ENCODE measurements around the gene DYNLT1. TPM values are rescaled to one million over a fixed set of nuclear protein-coding genes. Genes with fewer than 3 reads are reported as not detected.

DYNLT1 gene
- total and polyA plus RNA-seq, 7 donors: 68.7 to 457 (median 118) TPM

GRCh38 chr6:158595223-158595622, 49.3 kb downstream of the DYNLT1 start:
- DNase-seq: no peak
- Histone ChIP-seq H3K4me3 (no peak overlapping the region), H3K4me1 (no peaks in the 10 kb centered on the region), H3K27me3 (no peaks in the 10 kb centered on the region), H3K27ac (no peak overlapping the region), H3K36me3 (peaks cover 5 to 54% (median 14%) of the 10 kb centered on the region in 4 donors), H3K9me3 (no peaks in the 10 kb centered on the region)
- 77 to 89% methylated on average over 5 of the region's 5 CpGs for WGBS, 2 donors
- intact Hi-C loops (cut with DNase I): no loop called here
- TF ChIP-seq POLR2A (IDR thresholded peaks at IDR 0.05) (no peak), EP300 (IDR thresholded peaks at IDR 0.05) (no peak), POLR2AphosphoS5 (IDR thresholded peaks at IDR 0.05) (no peak)
- TF ChIP-seq, protein P1, sequence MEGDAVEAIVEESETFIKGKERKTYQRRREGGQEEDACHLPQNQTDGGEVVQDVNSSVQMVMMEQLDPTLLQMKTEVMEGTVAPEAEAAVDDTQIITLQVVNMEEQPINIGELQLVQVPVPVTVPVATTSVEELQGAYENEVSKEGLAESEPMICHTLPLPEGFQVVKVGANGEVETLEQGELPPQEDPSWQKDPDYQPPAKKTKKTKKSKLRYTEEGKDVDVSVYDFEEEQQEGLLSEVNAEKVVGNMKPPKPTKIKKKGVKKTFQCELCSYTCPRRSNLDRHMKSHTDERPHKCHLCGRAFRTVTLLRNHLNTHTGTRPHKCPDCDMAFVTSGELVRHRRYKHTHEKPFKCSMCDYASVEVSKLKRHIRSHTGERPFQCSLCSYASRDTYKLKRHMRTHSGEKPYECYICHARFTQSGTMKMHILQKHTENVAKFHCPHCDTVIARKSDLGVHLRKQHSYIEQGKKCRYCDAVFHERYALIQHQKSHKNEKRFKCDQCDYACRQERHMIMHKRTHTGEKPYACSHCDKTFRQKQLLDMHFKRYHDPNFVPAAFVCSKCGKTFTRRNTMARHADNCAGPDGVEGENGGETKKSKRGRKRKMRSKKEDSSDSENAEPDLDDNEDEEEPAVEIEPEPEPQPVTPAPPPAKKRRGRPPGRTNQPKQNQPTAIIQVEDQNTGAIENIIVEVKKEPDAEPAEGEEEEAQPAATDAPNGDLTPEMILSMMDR (IDR thresholded peaks at IDR 0.05): no peak

- WGBS, 2 donors: 95 to 97% methylated on average over 3 of the region's 3 CpGs
These were observed 50.9 kb downstream of the DYNLT1 start for GRCh38 chr6:158593670-158594069.

GRCh38 chr6:158591810-158592209, 52.7 kb downstream of the DYNLT1 start:
- Histone ChIP-seq H3K36me3 (peaks cover 7 to 75% (median 24%) of the 10 kb centered on the region in 4 donors), H3K4me3 (no peak overlapping the region), H3K9me3 (no peaks in the 10 kb centered on the region), H3K4me1 (no peaks in the 10 kb centered on the region), H3K27ac (no peak overlapping the region), H3K27me3 (no peaks in the 10 kb centered on the region)
- intact Hi-C loops (cut with DNase I): no loop called here
- no peak for DNase-seq
- 96% methylated on average over 4 of the region's 4 CpGs for WGBS, 2 donors
- TF ChIP-seq, protein P1 (IDR thresholded peaks at IDR 0.05): no peak
- no peak for TF ChIP-seq EP300 (IDR thresholded peaks at IDR 0.05)

More at GRCh38 chr6:158593670-158594069, 50.9 kb downstream of the DYNLT1 start:
- no peaks in the 10 kb centered on the region for H3K9me3 ChIP-seq
- H3K4me1 ChIP-seq: no peaks in the 10 kb centered on the region
- peaks cover 5 to 56% (median 15%) of the 10 kb centered on the region in 4 donors for H3K36me3 ChIP-seq
- no peak overlapping the region for H3K4me3 ChIP-seq
- H3K27me3 ChIP-seq: no peaks in the 10 kb centered on the region
- H3K27ac ChIP-seq: no peak overlapping the region
- TF ChIP-seq POLR2A (IDR thresholded peaks at IDR 0.05) (no peak), EP300 (IDR thresholded peaks at IDR 0.05) (no peak), POLR2AphosphoS5 (IDR thresholded peaks at IDR 0.05) (no peak)
- TF ChIP-seq, protein P1 (IDR thresholded peaks at IDR 0.05): no peak
- no peak for DNase-seq
- intact Hi-C loops (cut with DNase I): no loop called here

DNA sequence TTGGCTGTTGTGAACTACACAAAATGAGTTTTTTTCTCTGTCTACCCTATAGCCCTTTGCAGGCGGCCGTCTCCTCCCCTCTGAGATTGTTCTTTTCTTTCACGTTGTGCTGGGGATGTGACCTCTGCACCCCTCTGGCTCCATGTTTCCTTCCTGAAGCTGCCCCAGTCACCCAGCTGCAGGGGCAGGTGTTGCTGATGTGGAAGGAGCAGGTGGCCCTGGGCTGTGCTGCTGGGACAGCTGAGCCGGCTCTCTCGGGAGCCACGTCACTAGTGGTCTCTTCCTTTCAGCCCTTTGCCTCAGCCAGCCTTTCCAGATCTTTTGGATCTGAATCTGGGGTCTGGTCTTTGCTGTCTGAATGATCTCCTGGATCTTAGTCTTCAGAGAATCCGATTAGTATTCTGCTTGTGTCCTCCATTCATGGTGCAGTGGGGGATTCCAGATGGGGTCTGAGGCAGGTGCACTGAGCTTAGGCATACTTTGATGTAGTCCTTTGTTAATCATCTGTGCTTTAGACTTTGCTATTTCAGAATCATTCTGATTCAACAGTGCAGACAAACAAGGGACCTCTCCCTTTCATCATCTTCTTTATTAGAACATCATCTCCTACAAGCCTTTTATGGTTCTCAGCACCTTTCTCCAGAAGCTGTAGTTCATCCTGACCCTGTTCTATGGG, 53.3 kb downstream of the DYNLT1 start:
- Histone ChIP-seq H3K9me3 (no peaks in the 10 kb centered on the region), H3K36me3 (peaks cover 10 to 80% (median 29%) of the 10 kb centered on the region in 4 donors), H3K27me3 (no peaks in the 10 kb centered on the region), H3K27ac (no peak overlapping the region), H3K4me1 (no peaks in the 10 kb centered on the region), H3K4me3 (no peak overlapping the region)
- TF ChIP-seq POLR2AphosphoS5 (IDR thresholded peaks at IDR 0.05) (no peak), POLR2A (IDR thresholded peaks at IDR 0.05) (no peak), EP300 (IDR thresholded peaks at IDR 0.05) (no peak)
- TF ChIP-seq, protein P1 (IDR thresholded peaks at IDR 0.05): no peak
- no peak for DNase-seq
- WGBS, 2 donors: 79 to 85% methylated on average over 7 of the region's 7 CpGs
- intact Hi-C loops (cut with DNase I): no loop called here

DNA sequence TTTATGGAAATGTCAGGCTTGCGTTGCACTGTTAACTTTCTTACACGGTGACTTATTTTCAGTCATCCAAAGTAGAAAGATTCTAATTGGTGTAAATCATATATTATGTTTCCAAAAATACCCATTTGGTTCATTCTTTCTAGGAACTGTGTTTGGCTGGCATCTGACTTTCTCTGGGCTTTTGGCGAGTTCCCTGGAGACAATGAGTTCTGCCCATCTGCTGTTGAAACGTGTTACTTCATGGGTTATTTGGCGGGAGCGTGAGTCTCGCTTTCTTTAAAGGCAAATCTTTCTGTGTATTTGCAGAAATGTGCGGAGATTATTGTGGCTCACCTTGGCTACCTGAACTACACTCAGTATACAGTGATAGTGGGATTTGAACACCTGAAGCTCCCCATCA, 55.2 kb downstream of the DYNLT1 start:
- WGBS, 2 donors: 93 to 95% methylated on average over 8 of the region's 8 CpGs
- TF ChIP-seq POLR2AphosphoS5 (IDR thresholded peaks at IDR 0.05) (no peak), EP300 (IDR thresholded peaks at IDR 0.05) (no peak), POLR2A (IDR thresholded peaks at IDR 0.05) (no peak)
- TF ChIP-seq, protein P1 (IDR thresholded peaks at IDR 0.05): no peak
- no peak for DNase-seq
- Histone ChIP-seq H3K27ac (no peak overlapping the region), H3K36me3 (peaks cover 16 to 87% (median 38%) of the 10 kb centered on the region in 4 donors), H3K9me3 (no peaks in the 10 kb centered on the region), H3K27me3 (no peaks in the 10 kb centered on the region), H3K4me3 (no peak overlapping the region), H3K4me1 (no peaks in the 10 kb centered on the region)
- intact Hi-C loops (cut with DNase I): no loop called here
